Fibroblast of villous mesenchyme (primary cell): ENCODE results near the gene GPR107. TPM values are rescaled to one million over a fixed set of nuclear protein-coding genes. Genes with fewer than 3 reads are reported as not detected.

Experiments used
- DNase-seq: peaks from one replicate; pipeline ENCODE4 v3.0.0-alpha.2; 2010; ENCODE audit warnings: low read depth
- H3K4me3 ChIP-seq: 2 replicates; pipeline ENCODE4 v1.5.1; 2011; ENCODE audit warnings: low read depth, mild to moderate bottlenecking, low read length
- small RNA-seq: library from RNA; depleted of rRNA; stranded (forward); fragments of <200 nt; gene quantifications from one replicate; pipeline ENCODE3, GENCODE V24; 2012
- total RNA-seq: library from RNA; depleted of rRNA; stranded (reverse); fragments of >200 nt; gene quantifications from 2 replicates; pipeline ENCODE4 v1.2.3, GENCODE V29; 2012
- TF ChIP-seq, protein P1 (sequence below): IDR thresholded peaks from 2 replicates; pipeline ENCODE4 v1.5.1; 2012; ENCODE audit warnings: low read depth, mild to moderate bottlenecking, low read length; ENCODE audit not compliant: insufficient read depth

The GPR107 gene
- total RNA-seq, 1 donor = 38.0 TPM

DNA sequence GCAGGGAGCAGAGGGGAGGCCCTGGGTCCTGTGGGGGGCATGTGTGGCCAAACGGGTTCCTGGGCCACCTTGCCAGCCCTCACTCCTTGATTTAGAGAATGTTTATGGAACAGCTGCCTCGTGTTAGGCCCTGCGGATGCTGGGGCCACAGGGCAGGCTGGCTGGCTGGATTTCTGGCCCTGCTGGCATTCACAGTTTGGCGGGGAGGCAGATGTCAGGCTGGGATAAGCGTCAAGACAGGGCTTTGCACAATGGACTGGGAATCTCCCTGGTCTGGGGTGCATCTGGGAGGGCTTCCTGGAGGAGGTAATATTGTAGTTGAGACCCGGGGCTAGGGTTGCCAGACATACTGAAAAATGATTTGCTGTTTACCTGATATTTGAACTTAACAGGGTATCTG lies 132.3 kb downstream of the GPR107 start:
- DNase-seq = peak; percentile 45
- H3K4me3 ChIP-seq = no peak overlapping the region
- TF ChIP-seq, protein P1, sequence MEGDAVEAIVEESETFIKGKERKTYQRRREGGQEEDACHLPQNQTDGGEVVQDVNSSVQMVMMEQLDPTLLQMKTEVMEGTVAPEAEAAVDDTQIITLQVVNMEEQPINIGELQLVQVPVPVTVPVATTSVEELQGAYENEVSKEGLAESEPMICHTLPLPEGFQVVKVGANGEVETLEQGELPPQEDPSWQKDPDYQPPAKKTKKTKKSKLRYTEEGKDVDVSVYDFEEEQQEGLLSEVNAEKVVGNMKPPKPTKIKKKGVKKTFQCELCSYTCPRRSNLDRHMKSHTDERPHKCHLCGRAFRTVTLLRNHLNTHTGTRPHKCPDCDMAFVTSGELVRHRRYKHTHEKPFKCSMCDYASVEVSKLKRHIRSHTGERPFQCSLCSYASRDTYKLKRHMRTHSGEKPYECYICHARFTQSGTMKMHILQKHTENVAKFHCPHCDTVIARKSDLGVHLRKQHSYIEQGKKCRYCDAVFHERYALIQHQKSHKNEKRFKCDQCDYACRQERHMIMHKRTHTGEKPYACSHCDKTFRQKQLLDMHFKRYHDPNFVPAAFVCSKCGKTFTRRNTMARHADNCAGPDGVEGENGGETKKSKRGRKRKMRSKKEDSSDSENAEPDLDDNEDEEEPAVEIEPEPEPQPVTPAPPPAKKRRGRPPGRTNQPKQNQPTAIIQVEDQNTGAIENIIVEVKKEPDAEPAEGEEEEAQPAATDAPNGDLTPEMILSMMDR = no peak

DNA sequence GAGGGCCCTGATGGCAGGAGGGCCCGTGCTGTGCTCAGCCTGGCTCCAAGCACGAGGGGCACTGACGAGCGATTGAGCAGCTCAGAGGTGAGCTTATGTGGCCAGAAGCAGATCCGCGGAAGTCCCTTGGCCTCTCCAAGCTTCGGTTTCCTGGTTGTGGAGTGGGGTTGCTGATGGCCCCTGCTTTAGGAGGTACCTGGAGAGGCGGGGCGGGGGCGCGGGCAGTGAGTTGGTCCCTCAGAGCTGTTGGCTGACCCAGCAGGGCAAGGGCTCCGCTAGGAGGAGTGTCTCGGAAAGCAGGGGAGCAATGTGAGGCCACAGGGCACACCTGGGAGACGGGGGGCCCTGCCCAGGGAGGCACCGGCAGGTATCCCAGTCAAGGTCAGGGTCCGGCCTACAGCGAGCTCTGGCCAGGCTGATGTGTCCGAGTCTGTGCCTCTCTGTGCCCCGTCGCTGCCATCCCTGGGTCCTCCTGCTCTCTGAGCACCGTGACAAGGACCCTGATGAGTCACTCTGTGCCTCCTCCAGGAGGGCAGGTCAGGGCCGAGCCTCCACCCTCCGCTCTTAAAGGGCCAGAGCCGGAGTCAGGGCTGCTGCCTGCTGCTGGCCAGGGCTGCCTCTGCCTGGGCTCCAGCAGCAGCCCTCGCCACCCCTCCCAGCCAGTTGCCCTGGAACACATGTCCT lies 133.3 kb downstream of the GPR107 start:
- peak overlapping the region; percentile 26 for H3K4me3 ChIP-seq
- peak; percentile 61 for DNase-seq
- TF ChIP-seq, protein P1 = no peak

DNA sequence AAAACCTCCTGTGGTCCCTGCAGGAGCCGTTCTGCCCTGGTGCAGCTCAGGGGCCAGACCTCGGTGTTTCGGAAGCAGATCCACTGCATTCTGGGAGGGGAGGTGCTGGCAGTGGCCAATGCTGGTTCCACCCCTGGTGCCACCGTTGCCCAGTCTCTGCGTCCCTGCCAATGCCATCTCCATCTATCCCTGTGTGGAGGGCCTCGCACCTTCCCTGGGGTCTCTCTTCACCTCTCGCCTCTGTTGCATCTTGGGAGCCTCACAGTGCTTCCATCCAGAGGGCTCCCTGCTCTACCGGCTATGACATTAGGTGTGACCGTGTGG lies 133.8 kb downstream of the GPR107 start:
- no peak for DNase-seq
- TF ChIP-seq, protein P1 = no peak
- H3K4me3 ChIP-seq = peak overlapping the region; percentile 26

GRCh38 chr9:130188860-130189481 lies 135.3 kb downstream of the GPR107 start:
- H3K4me3 ChIP-seq = no peak overlapping the region
- TF ChIP-seq, protein P1 = no peak
- DNase-seq = no peak

Small RNA genes lying within 50 kb of the gene (small RNA-seq; reads per million reads assigned to genes)
- not detected for gene RF00019

Other genes with a start within 250 kb of the GPR107 start
- gene TOR1A, start 229.8 kb upstream of the GPR107 start, total RNA-seq = 43.8 and 51.4 TPM in 2 replicates
- 19.3 and 32.4 TPM in 2 replicates for gene C9orf78, start 218.6 kb upstream of the GPR107 start, total RNA-seq
- 7.7 and 10.4 TPM in 2 replicates for gene USP20, start 218.4 kb upstream of the GPR107 start, total RNA-seq
- 41.9 and 45.1 TPM in 2 replicates for gene FNBP1, start 10.7 kb upstream of the GPR107 start, total RNA-seq
- 30.0 and 42.7 TPM in 2 replicates for gene NCS1, start 118.5 kb downstream of the GPR107 start, total RNA-seq
- gene HMCN2, start 211.9 kb downstream of the GPR107 start, total RNA-seq = under 0.01 TPM in 1 of 2 replicates, not detected in the other